ENCODE data around the gene C15orf62.

DNA sequence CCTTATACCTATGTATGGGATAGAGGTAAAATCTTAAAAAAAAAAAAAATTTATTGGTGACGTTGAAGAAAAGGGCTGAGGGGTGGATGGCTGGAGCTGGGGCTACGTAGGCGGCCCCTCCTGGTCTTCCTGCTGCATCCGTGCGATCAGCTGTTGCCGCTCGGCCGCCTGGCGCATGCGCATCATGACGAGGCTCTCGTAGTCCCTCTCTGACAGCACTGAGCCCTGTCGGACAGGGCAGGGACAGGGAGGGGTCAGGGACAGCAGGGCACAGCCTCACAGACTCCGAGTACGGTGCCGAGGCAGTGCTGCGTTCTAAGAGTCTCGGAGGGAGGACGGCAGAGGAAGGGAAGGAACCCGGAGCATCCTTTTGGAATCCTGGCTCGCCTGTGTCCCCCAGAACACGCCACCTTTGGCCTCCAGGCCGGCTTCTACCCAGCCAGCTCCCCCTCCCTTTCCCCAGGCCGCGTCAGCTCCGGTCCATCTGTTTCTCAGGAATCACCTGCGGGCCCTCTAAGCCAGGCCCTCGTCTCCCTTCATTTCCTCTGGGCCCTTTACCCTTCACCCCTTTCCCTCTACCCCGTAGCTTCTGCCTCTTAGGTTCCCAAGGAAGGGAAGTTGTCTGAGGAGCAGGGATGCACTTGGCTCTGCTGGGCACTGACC is 1.8 kb upstream of the C15orf62 start:
- TF ChIP-seq, protein P1, sequence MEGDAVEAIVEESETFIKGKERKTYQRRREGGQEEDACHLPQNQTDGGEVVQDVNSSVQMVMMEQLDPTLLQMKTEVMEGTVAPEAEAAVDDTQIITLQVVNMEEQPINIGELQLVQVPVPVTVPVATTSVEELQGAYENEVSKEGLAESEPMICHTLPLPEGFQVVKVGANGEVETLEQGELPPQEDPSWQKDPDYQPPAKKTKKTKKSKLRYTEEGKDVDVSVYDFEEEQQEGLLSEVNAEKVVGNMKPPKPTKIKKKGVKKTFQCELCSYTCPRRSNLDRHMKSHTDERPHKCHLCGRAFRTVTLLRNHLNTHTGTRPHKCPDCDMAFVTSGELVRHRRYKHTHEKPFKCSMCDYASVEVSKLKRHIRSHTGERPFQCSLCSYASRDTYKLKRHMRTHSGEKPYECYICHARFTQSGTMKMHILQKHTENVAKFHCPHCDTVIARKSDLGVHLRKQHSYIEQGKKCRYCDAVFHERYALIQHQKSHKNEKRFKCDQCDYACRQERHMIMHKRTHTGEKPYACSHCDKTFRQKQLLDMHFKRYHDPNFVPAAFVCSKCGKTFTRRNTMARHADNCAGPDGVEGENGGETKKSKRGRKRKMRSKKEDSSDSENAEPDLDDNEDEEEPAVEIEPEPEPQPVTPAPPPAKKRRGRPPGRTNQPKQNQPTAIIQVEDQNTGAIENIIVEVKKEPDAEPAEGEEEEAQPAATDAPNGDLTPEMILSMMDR (conservative IDR thresholded peaks at IDR 0.05 in 1 of 2, IDR thresholded peaks at IDR 0.05 in 1 of 2; ENCODE audit: extremely low read depth in 1 of 2, insufficient read depth in 1 of 2, low read depth in 1 of 2, low read length in 2 of 2): no peak
- TF ChIP-seq EZH2 (IDR thresholded peaks at IDR 0.05; ENCODE audit: borderline replicate concordance, low read length): no peak

Data from mammary epithelial cell (primary cell).